Transverse colon (tissue), 4 donors: Measurements from ENCODE around the gene MAST4. TPM values are rescaled to one million over a fixed set of nuclear protein-coding genes. Genes with fewer than 3 reads are reported as not detected.

Experiments
- DNase-seq: peaks from one replicate; pipeline ENCODE4 v3.0.0-alpha.2; 2019
- H3K27ac ChIP-seq, 4 donors: fragments of 200-600 bp; sonication (generic); 2 replicates each; pipeline ENCODE4 v1.5.1; 2016 to 2018; ENCODE audit warnings: inconsistent platforms in 4 of 4
- H3K27me3 ChIP-seq: fragments of 200-600 bp; sonication (generic); 2 replicates; pipeline ENCODE4 v1.5.1; 2017; ENCODE audit warnings: inconsistent platforms
- H3K36me3 ChIP-seq, 4 donors: fragments of 200-600 bp; sonication (generic); 2 replicates each; pipeline ENCODE4 v1.5.1; 2017 to 2019; ENCODE audit warnings: inconsistent platforms in 4 of 4
- H3K4me1 ChIP-seq, 4 donors: fragments of 200-600 bp; sonication (generic); 2 replicates each; pipeline ENCODE4 v1.5.1; 2017 to 2020; ENCODE audit warnings: inconsistent platforms in 4 of 4
- H3K4me3 ChIP-seq, 4 donors: fragments of 200-600 bp; sonication (generic); 1 replicate in 1 of 4; 2 replicates in 3 of 4; pipeline versions ENCODE4 v1.5.1 to v1.6.1; 2017 to 2019; ENCODE audit warnings: inconsistent platforms in 4 of 4
- H3K9me3 ChIP-seq, 2 donors: fragments of 200-600 bp; sonication (generic); 2 replicates each; pipeline ENCODE4 v1.5.1; 2017 to 2019; ENCODE audit warnings: inconsistent platforms in 2 of 2
- CTCF ChIP-seq, 5 experiments: fragments of 200-600 bp in 3 of 5; fragments of 450-650 bp in 2 of 5; sonication (generic) in 3 of 5; IDR thresholded peaks; 1 replicate in 2 of 5; 2 replicates in 3 of 5; pipeline ENCODE4 v1.5.1; 2016 to 2017; ENCODE audit warnings: antibody characterized with exemption in 5 of 5, inconsistent platforms in 3 of 5, mild to moderate bottlenecking in 2 of 5, moderate library complexity in 1 of 5
- EP300 ChIP-seq: sonication (generic); formaldehyde crosslinking; IDR thresholded peaks from one replicate; pipeline ENCODE4 v1.6.1; 2017; ENCODE audit warnings: antibody characterized with exemption, low read depth
- POLR2A ChIP-seq: fragments of 450-650 bp; IDR thresholded peaks from one replicate; pipeline ENCODE4 v1.6.1; 2016; ENCODE audit warnings: antibody characterized with exemption, mild to moderate bottlenecking, moderate library complexity
- POLR2AphosphoS5 ChIP-seq, 3 donors: sonication (generic); formaldehyde crosslinking; IDR thresholded peaks; one replicate each; pipeline ENCODE4 v1.6.1; 2016; ENCODE audit warnings: antibody characterized with exemption in 3 of 3
- WGBS, 2 donors: methylation state at CpG; one replicate each; pipeline ENCODE4 v1.1.5; 2018; ENCODE audit warnings: low coverage in 1 of 2; 5-methylcytosine and 5-hydroxymethylcytosine counted together
- in situ Hi-C, 4 donors: fragments of 200-750 bp; cut with MboI; loops; one replicate each; pipeline versions ENCODE4 v1.15.0 to v1.15.1; 2017; ENCODE audit warnings: low sequenced_read_pairs in 3 of 4, low pct_ligation_motif_present in 1 of 4, low pct_unique_long_range_greater_than_20kb in 1 of 4
- intact Hi-C: fragments of 100-400 bp; cut with DNase I; formaldehyde crosslinking; loops from one replicate; pipeline ENCODE4 v1.15.1; 2023; ENCODE audit warnings: low total_unique reads
- total RNA-seq, 4 donors: library from RNA; depleted of rRNA; stranded (reverse); fragments of >200 nt; gene quantifications; one replicate each; pipeline ENCODE4 v1.1.0, GENCODE V29; 2016

MAST4 gene
- total RNA-seq, 4 donors from 2014 or later = 20.3 to 46.8 (median 35.4) TPM

GRCh38 chr5:66582499-66583165 is 13.6 kb upstream of the MAST4 start:
- Histone ChIP-seq H3K27me3 (no peaks in the 10 kb centered on the region), H3K4me1 (no peaks in the 10 kb centered on the region), H3K9me3 (no peaks in the 10 kb centered on the region), H3K27ac (no peak overlapping the region), H3K36me3 (no peaks in the 10 kb centered on the region), H3K4me3 (no peak overlapping the region)
- in situ Hi-C loops (no loop called here), intact Hi-C loops (no loop called here)
- TF ChIP-seq EP300 (no peak), POLR2A (no peak), CTCF (IDR thresholded peaks at IDR 0.05) (no peak), POLR2AphosphoS5 (IDR thresholded peaks at IDR 0.05) (no peak)
- 64 to 70% methylated on average over 5 of the region's 5 CpGs for WGBS, 2 donors
- DNase-seq = no peak

GRCh38 chr5:66585291-66585690 is 10.9 kb upstream of the MAST4 start:
- in situ Hi-C loops = no loop called here
- no peaks in the 10 kb centered on the region for H3K36me3 ChIP-seq

GRCh38 chr5:66587771-66588170 is 8.4 kb upstream of the MAST4 start:
- WGBS, 2 donors = 75 to 90% methylated on average over 2 to 4 of the region's 4 CpGs
- no peak for DNase-seq
- intact Hi-C loops = no loop called here

More at GRCh38 chr5:66585291-66585690, 10.9 kb upstream of the MAST4 start:
- intact Hi-C loops = no loop called here
- Histone ChIP-seq H3K4me3 (no peak overlapping the region), H3K27ac (no peak overlapping the region), H3K4me1 (no peaks in the 10 kb centered on the region), H3K27me3 (peaks cover under 1% of the 10 kb centered on the region), H3K9me3 (no peaks in the 10 kb centered on the region)
- no peak for DNase-seq
- TF ChIP-seq CTCF (IDR thresholded peaks at IDR 0.05) (no peak), EP300 (no peak), POLR2A (no peak), POLR2AphosphoS5 (IDR thresholded peaks at IDR 0.05) (no peak)

GRCh38 chr5:66596636-66597182 is 516 bp downstream of the MAST4 start:
- H3K4me1 ChIP-seq = peaks cover 0 to 21% (median 16%) of the 10 kb centered on the region in 4 donors
- H3K36me3 ChIP-seq = no peaks in the 10 kb centered on the region
- in situ Hi-C loops (no loop called here), intact Hi-C loops (no loop called here)
- H3K4me3 ChIP-seq = peak overlapping the region; percentile 35 to 93 (median 60)
- peaks cover 76% of the 10 kb centered on the region for H3K27me3 ChIP-seq
- no peaks in the 10 kb centered on the region for H3K9me3 ChIP-seq
- peak overlapping the region; percentile 44 to 65 (median 59) for H3K27ac ChIP-seq
- no peak for DNase-seq
- no peak for TF ChIP-seq EP300
- 1% methylated on average over 28 of the region's 56 CpGs; no CpG with 5 or more reads in 1 of the 2 donors for WGBS, 2 donors

More at GRCh38 chr5:66587771-66588170, 8.4 kb upstream of the MAST4 start:
- in situ Hi-C loops = no loop called here
- Histone ChIP-seq H3K27ac (no peak overlapping the region), H3K9me3 (no peaks in the 10 kb centered on the region), H3K36me3 (no peaks in the 10 kb centered on the region), H3K27me3 (peaks cover 11% of the 10 kb centered on the region), H3K4me3 (no peak overlapping the region), H3K4me1 (no peaks in the 10 kb centered on the region)
- TF ChIP-seq POLR2AphosphoS5 (IDR thresholded peaks at IDR 0.05) = no peak
- TF ChIP-seq CTCF (IDR thresholded peaks at IDR 0.05) = no peak
- TF ChIP-seq POLR2A = no peak
- TF ChIP-seq EP300 = no peak
